GM20431 (cell line): ENCODE results near the gene SST.

ENCODE experiments used
- in situ Hi-C: fragments of 300-500 bp; cut with MseI, MboI; formaldehyde crosslinking; loops from one replicate; pipeline ENCODE4 v1.15.0; 2020; ENCODE audit warnings: low sequenced_read_pairs; ENCODE audit not compliant: unreplicated experiment

The SST gene

DNA sequence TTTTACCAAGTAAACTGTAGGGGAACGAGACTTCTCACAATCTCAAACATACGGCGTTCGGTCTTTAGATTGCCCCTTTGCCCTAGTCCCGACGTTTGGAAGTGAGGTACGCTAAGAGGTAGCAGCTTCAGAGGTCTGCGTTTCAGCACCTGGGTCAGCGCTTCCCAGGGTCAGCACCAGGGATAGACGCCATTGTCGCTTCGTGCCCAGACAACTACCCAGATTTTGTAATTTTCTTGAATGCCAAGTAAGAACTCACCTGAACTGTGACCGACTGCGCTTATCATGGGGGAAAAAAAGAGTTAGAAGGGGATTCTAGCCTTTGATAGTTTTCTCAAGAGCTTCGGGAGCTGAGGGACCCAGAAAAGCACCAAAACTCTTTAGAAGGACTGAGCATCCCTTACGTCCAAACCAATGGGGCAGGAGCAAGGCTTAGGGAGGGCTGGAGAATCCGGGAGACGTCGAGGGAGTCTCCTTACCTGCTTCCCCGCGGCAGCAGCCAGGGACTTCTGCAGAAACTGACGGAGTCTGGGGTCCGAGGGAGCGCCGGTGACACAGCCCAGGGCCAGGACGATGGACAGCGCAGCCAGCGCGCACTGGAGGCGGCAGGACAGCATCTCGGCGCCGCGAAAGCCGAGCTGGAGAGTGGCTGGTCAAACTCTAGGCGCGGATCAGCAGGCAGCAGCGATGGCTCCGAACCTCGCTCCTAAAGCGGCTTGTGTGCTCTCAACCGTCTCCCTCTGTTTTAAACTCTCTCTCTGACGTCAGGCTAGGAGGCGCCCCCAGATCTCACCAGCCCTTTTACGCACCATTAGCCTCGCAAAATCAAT, at the start of gene SST:
Gene SST (minus strand): TSS at position 720 of the 830 bp plus-strand sequence. CDS start 103 bp downstream, at position 617.
- in situ Hi-C loops: no loop called here

- in situ Hi-C loops: no loop called here
These were observed 49.6 kb upstream of the SST start for GRCh38 chr3:187719628-187720336.

- in situ Hi-C loops: no loop called here
These were observed 48.6 kb upstream of the SST start for GRCh38 chr3:187718802-187719201.

- in situ Hi-C loops: no loop called here
These were observed 47.4 kb upstream of the SST start for GRCh38 chr3:187717572-187717971.

GRCh38 chr3:187714404-187714979, 44.3 kb upstream of the SST start:
- in situ Hi-C loops: no loop called here

DNA sequence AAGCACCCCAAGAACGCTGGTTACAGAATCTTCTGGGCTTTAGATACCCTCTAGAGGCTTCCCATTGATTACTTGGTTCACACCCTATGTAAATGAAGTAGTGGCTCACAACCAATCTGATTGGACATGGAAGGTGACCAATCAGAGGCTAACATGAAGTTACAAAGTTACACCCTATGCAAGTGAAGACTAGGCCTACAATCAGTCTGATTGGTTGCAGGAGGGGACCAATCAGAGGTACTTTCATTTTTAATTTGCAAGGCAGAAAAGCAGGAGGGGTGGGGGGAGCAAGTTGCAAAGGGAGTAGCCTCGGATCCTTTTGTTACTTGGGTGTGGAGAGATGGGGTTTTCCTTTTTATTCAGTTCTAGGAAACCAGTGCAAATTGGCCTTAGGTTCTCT, 43.3 kb upstream of the SST start:
- in situ Hi-C loops: no loop called here

GRCh38 chr3:187709155-187709554, 39.0 kb upstream of the SST start:
- in situ Hi-C loops: no loop called here

DNA sequence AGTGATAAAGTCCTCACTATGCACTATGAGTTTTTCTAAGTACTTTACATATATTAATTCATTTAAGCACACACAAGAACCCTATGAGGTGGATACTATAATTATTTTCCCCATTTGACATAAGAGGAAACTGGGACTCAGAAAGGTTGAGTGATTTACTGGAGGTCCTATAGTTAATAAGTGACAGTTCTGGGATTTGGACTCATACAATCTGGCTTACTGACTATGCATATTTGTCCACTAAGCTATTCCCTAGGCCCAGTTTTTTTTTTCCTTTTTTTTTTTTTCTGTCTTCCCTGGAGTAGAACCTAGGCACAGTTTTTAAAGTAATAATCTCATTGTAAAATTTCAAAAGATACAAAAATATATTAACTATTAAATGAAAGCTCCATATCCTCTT, 38.5 kb upstream of the SST start:
- in situ Hi-C loops: no loop called here

GRCh38 chr3:187706971-187707370, 36.8 kb upstream of the SST start:
- in situ Hi-C loops: no loop called here

- in situ Hi-C loops: no loop called here
These were observed 35.0 kb upstream of the SST start for GRCh38 chr3:187705164-187705563.

DNA sequence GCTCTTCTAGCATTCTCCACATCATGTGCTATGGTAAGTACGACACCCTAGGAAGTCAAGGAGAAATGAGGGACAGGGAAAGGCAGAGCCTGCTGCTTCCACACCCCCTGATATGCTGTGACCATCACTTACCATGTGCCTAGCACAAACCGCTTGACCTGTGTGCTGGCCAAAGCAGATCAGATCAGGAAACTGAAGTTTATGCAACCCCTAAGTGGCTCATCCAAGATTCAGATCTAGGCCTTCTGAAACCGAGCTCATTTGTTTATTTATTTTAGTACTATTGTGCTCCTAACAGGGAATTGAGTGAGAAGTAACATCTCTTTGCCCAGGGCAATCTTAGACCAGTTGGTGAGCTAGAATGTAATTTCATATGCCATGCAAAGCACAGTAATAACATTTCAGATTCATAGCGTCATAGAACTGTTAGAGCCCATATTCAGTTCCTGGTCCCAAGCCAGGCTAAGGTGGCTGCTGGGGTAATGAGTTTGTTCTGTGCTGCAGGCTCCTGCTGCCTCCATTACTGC, 32.4 kb upstream of the SST start, which contains the start of gene RTP2:
Gene RTP2 (minus strand): TSS at position 51 of the 527 bp plus-strand sequence. CDS start 429 bp downstream, outside the sequence.
- in situ Hi-C loops: no loop called here

DNA sequence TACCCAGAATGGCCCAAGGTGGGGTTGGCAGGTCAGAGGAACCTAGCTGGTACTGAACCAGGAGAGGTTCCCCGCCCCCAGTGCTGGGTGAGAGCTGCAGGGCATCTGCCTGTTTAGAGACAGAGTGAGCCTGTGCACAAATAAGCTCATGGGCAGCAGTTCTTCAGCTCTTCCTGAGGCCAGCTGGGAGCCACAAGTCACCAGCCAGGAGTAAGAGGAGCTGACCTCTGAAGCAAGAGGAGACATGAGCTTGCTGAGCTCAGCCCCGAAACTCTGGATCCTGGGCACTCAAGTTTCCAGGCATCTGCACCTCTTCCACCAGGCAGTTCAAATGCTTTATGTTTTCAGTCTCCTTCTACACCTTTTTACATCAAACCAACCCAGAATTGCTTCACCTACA, 30.1 kb upstream of the SST start:
- in situ Hi-C loops: no loop called here

DNA sequence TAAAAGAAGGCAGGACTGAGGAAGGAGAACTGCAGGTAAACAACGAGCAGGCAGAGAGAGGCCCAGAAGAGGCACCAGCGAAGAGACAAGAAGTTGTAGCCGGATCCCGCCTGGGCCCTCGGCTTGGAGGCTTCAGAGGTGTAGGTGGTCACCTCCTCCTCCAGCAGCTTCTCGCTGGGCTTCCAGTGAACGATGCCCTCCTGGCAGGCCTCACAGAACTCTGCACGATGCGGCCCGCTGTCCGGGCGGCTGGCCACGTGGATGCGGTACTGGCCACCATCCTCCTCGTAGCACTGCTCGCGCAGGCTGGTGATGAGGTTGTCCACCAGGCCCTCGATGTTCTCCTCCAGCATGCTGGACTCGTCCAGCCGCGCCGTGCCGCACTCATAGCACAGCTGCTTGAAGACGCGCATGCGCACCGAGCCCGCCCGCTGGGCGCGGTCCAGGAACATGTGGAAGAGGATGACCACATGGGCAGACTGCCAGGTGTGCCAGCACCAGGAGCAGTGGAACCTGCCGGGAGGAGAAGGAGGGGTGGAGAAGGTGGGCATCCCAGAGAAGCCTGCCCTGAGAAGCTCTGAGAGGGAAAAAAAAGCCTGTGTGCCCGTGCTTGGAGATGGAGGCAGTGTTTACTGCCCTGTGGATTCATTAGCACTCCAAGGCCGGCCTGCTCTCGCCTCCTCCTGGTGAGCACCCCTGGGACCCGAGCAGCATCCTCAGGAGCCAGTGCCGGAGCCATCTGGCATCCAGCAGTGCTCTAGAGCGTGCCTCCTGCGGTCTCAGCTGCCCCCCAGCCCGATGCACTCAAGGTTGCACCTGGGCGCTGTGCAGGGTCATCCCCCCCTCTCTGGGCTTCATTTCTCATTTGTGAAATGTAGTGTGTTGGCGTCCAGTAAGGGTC, 28.6 kb upstream of the SST start:
- in situ Hi-C loops: no loop called here

- in situ Hi-C loops: no loop called here
These were observed 25.8 kb upstream of the SST start for GRCh38 chr3:187696021-187696420.

GRCh38 chr3:187695449-187695848, 25.3 kb upstream of the SST start:
- in situ Hi-C loops: no loop called here

GRCh38 chr3:187694801-187695200, 24.6 kb upstream of the SST start:
- in situ Hi-C loops: no loop called here

- in situ Hi-C loops: no loop called here
These were observed 23.2 kb upstream of the SST start for GRCh38 chr3:187693431-187693830.

DNA sequence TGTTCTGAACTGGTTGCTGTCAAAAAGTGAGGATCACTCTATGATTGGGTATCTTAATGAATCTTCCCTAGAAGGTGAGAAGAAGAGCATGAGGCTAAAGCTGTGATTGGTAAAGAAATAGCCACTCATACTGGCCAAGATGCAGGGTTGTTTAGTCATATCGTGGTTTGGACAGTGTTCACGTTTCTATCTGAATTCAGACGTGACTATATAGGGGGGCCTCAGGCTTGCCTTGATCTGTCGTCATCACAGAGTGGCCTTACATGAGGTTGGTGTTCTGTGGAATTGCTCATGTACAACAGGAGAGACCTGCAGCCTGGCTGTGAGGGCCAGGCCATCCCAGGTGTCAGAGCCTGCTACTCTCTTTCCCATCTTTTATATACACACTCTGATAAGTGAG, 19.8 kb upstream of the SST start:
- in situ Hi-C loops: no loop called here

DNA sequence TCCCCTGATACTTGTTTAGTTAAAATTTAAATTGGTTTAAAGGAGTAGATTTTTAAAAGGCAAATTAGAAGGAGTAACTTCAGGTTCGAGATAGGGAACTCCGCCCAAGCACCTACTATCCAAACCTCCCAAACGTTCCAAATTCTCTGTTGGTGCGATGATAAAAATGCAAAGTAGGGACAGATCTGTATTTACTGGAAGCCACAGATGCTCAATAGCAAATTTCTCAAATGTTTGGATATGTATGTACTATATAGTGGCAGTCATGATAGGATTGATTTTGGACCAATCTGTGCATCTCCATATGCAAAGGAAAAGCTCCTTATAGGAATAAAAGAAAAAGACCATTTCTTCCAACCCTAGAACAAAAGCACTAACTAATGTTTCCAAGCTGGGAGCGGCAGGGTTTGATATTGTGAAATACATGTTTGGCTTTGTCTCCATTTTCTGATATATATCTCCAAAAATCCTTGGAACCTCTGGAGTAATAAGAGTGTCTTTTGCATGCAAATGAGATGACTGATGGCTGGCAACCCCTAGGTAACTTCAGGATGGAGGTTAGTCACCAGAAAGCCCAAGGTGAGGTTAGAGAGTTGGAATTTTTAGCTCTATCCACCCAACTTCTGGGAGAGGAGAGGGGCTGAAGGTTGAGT, 16.6 kb upstream of the SST start:
- in situ Hi-C loops: no loop called here
